ENCODE results near the gene GRID1. TPM values are rescaled to one million over a fixed set of nuclear protein-coding genes. Genes with fewer than 3 reads are reported as not detected.
"Not testable (repeated sequence)": the region's sequence is repeated elsewhere in the genome, so short reads cannot be mapped to it uniquely, and the experiment has no call there.

GRID1 gene
- total and polyA plus RNA-seq, 11 donors: 0.69 to 3.4 (median 1.6) TPM

GRCh38 chr10:86102031-86102430 lies 264.6 kb downstream of the GRID1 start:
- H3K36me3 ChIP-seq: no peaks in the 10 kb centered on the region
- no peak overlapping the region for H3K27ac ChIP-seq
- DNase-seq: no peak
- H3K27me3 ChIP-seq: no peaks in the 10 kb centered on the region
- WGBS, 4 donors: 85 to 100% (median 89%) methylated on average over 2 of the region's 2 CpGs
- no peaks in the 10 kb centered on the region for H3K4me1 ChIP-seq
- TF ChIP-seq POLR2A (IDR thresholded peaks at IDR 0.05) (no peak), CTCF (IDR thresholded peaks at IDR 0.05) (no peak)
- H3K9me3 ChIP-seq: no peaks in the 10 kb centered on the region
- ATAC-seq: no peak
- H3K4me3 ChIP-seq: no peak overlapping the region
- intact Hi-C loops (cut with DNase I): loop anchor here in 3 of 10 donors (5.0 to 10.0 kb wide), 2 partner anchors 260 to 263 kb away; partner anchors contain the start of gene GRID1 (in 1 of the 3)

GRCh38 chr10:86100581-86101061 lies 266.0 kb downstream of the GRID1 start:
- Histone ChIP-seq H3K27me3 (no peaks in the 10 kb centered on the region), H3K4me1 (no peaks in the 10 kb centered on the region), H3K4me3 (no peak overlapping the region), H3K27ac (no peak overlapping the region), H3K9me3 (no peaks in the 10 kb centered on the region), H3K36me3 (no peaks in the 10 kb centered on the region)
- DNase-seq (no peak), ATAC-seq (peak in 1 of 4 donors; percentile 49)
- WGBS, 4 donors: 50 to 71% (median 58%) methylated on average over 4 to 5 of the region's 5 CpGs
- intact Hi-C loops (cut with DNase I): loop anchor here in 3 of 10 donors (5.0 to 10.0 kb wide), 2 partner anchors 262 to 264 kb away; partner anchors contain the start of gene GRID1 (in 1 of the 3)
- TF ChIP-seq CTCF (IDR thresholded peaks at IDR 0.05): peak in 7 of 12 donors; percentile 6 to 47 (median 33)
- no peak for TF ChIP-seq POLR2A (IDR thresholded peaks at IDR 0.05)

- Histone ChIP-seq H3K9me3 (no peaks in the 10 kb centered on the region), H3K4me3 (no peak overlapping the region), H3K27me3 (no peaks in the 10 kb centered on the region), H3K36me3 (no peaks in the 10 kb centered on the region), H3K4me1 (no peaks in the 10 kb centered on the region), H3K27ac (no peak overlapping the region)
- intact Hi-C loops (cut with DNase I): loop anchor here in 4 of 10 donors (5.0 to 10.0 kb wide), 2 partner anchors 263 to 265 kb away; partner anchors contain the start of gene GRID1 (in 2 of the 4)
- ATAC-seq (no peak), DNase-seq (no peak)
- TF ChIP-seq POLR2A (IDR thresholded peaks at IDR 0.05) (no peak), CTCF (IDR thresholded peaks at IDR 0.05) (no peak)
- 81 to 90% (median 89%) methylated on average over 3 of the region's 3 CpGs for WGBS, 4 donors
Observed at GRCh38 chr10:86099542-86100334, 266.9 kb downstream of the GRID1 start.

GRCh38 chr10:86098187-86098881 lies 268.3 kb downstream of the GRID1 start:
- no peaks in the 10 kb centered on the region for H3K9me3 ChIP-seq
- no peaks in the 10 kb centered on the region for H3K36me3 ChIP-seq
- DNase-seq: no peak
- no peak overlapping the region for H3K27ac ChIP-seq
- ATAC-seq: no peak
- intact Hi-C loops (cut with DNase I): loop anchor here in 1 of 10 donors (10.0 kb wide), 1 partner anchor 266 kb away; the partner anchor contains the start of gene GRID1
- TF ChIP-seq POLR2A (IDR thresholded peaks at IDR 0.05) (no peak), CTCF (IDR thresholded peaks at IDR 0.05) (no peak)
- no peaks in the 10 kb centered on the region for H3K27me3 ChIP-seq
- WGBS, 4 donors: 55 to 69% (median 61%) methylated on average over 5 of the region's 5 CpGs
- no peak overlapping the region for H3K4me3 ChIP-seq
- H3K4me1 ChIP-seq: no peaks in the 10 kb centered on the region

- intact Hi-C loops (cut with DNase I): loop anchor here in 1 of 10 donors (10.0 kb wide), 1 partner anchor 270 kb away; the partner anchor contains the start of gene GRID1
- H3K9me3 ChIP-seq, ATAC-seq, H3K4me3 ChIP-seq, H3K27ac ChIP-seq, H3K36me3 ChIP-seq, H3K4me1 ChIP-seq, DNase-seq, H3K27me3 ChIP-seq: not testable (repeated sequence)
- WGBS, 4 donors: 63 to 75% (median 64%) methylated on average over 1 of the region's 1 CpG
Observed at GRCh38 chr10:86095061-86095460, 271.5 kb downstream of the GRID1 start.

GRCh38 chr10:86092311-86092710 lies 274.3 kb downstream of the GRID1 start:
- H3K27me3 ChIP-seq, H3K36me3 ChIP-seq, H3K4me3 ChIP-seq, H3K9me3 ChIP-seq, ATAC-seq, H3K4me1 ChIP-seq, H3K27ac ChIP-seq, DNase-seq: not testable (repeated sequence)
- 76 to 86% (median 81%) methylated on average over 1 of the region's 1 CpG for WGBS, 4 donors
- intact Hi-C loops (cut with DNase I): loop anchor here in 1 of 10 donors (10.0 kb wide), 1 partner anchor 272 kb away; the partner anchor contains the start of gene GRID1
